ENCODE measurements around the gene GRAMD2B. TPM values are rescaled to one million over a fixed set of nuclear protein-coding genes. Genes with fewer than 3 reads are reported as not detected.

GRAMD2B gene
- 4.1 TPM for total RNA-seq (2021; ENCODE audit: unreplicated experiment)
- polyA plus RNA-seq (2012; ENCODE audit: insufficient read length): 5.0 TPM
- percentile 51 among the genes with signal in this experiment for Bru-seq, nascent RNA
- percentile 41 among the genes with signal in this experiment for BruChase-seq, experiment 1, labeled RNA remaining after a 2-hour chase
- BruChase-seq, experiment 2, labeled RNA remaining after a 6-hour chase: percentile 39 among the genes with signal in this experiment
- long read RNA-seq, transcript GRAMD2B-201 (14 exons, 3,175 nt): major isoform, 9 of 12 reads
- long read RNA-seq, partial matches to known transcripts: 0 of 12 reads
- long read RNA-seq, other reads (novel, unspliced or antisense): 3 of 12 reads

DNA sequence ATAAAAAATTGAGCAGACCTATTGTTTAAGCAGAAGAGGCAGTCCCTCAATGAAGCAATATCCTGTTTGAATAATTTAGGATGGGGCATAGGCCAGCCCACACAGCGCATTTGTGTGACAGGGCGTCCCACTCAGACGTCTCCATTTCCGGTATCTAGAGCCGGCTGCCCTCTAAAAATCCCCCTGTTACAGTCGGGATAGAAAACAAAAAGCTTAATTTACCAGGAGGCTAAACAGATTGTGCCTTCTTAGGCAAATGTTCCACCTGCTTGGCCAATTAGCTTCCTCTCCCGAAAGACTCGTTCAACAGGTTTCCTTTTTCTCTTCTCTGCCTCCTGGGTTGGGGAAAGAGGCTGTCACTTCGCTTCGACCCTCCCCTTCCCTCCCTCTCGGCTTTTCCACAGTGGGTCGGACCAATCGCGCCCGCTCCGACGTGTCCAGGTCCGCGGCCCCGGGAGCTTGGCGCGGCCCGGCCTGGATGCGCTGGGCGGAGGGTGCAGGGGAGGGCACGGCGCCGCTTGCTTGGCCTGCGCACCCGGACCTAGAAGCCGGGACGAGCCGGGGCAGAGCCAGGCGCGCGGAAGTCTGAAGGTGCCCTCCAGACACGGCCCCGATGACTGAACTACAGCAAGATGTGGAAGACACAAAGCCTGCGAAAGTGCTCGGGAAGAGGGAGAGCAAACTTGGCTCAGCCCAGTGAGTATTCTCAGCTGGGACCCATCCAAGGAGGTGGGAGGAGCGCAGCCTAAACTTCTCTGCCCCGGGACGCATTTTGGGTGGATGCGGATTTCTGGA, at the start of gene GRAMD2B:
TSS of gene GRAMD2B (plus strand) at position 416 of the 795 bp plus-strand sequence. CDS start at position 614, 198 bp downstream.
- peak within 1 kb of the TSS; percentile 54 to 70 for H3K4me3 ChIP-seq (ENCODE audit: low read depth in 2 of 2, low read length in 2 of 2)
- POLR2A ChIA-PET: interaction anchor here (0.6 kb wide), 1 partner anchor 135 kb away, joined by 3 read pairs; no protein-coding TSS in a partner anchor
- DNase-seq (ENCODE audit: low read depth, low spot score): no peak
- intact Hi-C loops (cut with micrococcal nuclease; ENCODE audit: unreplicated experiment): no loop called here
- TF ChIP-seq, protein P1, sequence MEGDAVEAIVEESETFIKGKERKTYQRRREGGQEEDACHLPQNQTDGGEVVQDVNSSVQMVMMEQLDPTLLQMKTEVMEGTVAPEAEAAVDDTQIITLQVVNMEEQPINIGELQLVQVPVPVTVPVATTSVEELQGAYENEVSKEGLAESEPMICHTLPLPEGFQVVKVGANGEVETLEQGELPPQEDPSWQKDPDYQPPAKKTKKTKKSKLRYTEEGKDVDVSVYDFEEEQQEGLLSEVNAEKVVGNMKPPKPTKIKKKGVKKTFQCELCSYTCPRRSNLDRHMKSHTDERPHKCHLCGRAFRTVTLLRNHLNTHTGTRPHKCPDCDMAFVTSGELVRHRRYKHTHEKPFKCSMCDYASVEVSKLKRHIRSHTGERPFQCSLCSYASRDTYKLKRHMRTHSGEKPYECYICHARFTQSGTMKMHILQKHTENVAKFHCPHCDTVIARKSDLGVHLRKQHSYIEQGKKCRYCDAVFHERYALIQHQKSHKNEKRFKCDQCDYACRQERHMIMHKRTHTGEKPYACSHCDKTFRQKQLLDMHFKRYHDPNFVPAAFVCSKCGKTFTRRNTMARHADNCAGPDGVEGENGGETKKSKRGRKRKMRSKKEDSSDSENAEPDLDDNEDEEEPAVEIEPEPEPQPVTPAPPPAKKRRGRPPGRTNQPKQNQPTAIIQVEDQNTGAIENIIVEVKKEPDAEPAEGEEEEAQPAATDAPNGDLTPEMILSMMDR (IDR thresholded peaks at IDR 0.05): no peak
- 0 out of 2 replicates have a peak, but pooled peaks have one; percentile 49 for TF ChIP-seq SIN3A (IDR thresholded peaks at IDR 0.05; ENCODE audit: borderline replicate concordance, insufficient read depth, low read depth, low read length)
- in situ Hi-C loops (cut with HindIII; ENCODE audit: low pct_unique_long_range_greater_than_20kb, low sequenced_read_pairs): no loop called here
- no peaks in the 10 kb centered on the region for H3K9me3 ChIP-seq (ENCODE audit: control insufficient read depth, insufficient read depth, low read depth, low read length)
- peak within 1 kb of the TSS; percentile 62 for H3K27ac ChIP-seq (ENCODE audit: low read length)
- H3K36me3 ChIP-seq (ENCODE audit: control insufficient read depth, insufficient read depth, low read length): no peaks in the 10 kb centered on the region
- no TSS peak for BruUV-seq (replicated peaks)
- no peaks in the 10 kb centered on the region for H3K4me1 ChIP-seq (ENCODE audit: control insufficient read depth, insufficient read depth, low read length)
- H3K27me3 ChIP-seq (ENCODE audit: control insufficient read depth, insufficient read depth, low read length): no peaks in the 10 kb centered on the region
- ATAC-seq: peak; percentile 97
- CTCF ChIA-PET: interaction anchor here (0.6 to 0.7 kb wide), 2 partner anchors 108 to 116 kb away, joined by 3 to 9 read pairs; no protein-coding TSS in a partner anchor

DNA sequence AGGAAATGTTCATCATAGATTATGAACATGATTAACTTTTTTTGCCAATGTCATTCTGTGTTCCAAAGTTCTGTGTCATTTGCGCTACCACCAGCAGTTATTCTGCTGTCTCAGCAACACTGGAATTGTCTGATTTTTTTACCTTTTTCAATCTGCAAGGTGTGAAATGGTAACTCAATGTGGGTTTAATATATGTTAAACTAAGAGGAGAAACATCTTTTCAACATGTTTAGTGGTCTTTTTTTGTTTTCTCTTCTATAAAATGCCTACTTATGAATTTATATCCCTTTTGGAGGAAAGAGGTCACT, 49.1 kb upstream of the GRAMD2B start:
- no peaks in the 10 kb centered on the region for H3K9me3 ChIP-seq (ENCODE audit: control insufficient read depth, insufficient read depth, low read depth, low read length)
- H3K4me3 ChIP-seq (ENCODE audit: low read depth in 2 of 2, low read length in 2 of 2): no peak overlapping the region
- ChIA-PET POLR2A (no interaction called here), CTCF (no interaction called here)
- in situ Hi-C loops (cut with HindIII; ENCODE audit: low pct_unique_long_range_greater_than_20kb, low sequenced_read_pairs) (loop anchor here (25.0 kb wide), 1 partner anchor 163 kb away; no protein-coding TSS in a partner anchor), intact Hi-C loops (cut with micrococcal nuclease; ENCODE audit: unreplicated experiment) (no loop called here)
- ATAC-seq: no peak
- H3K4me1 ChIP-seq (ENCODE audit: control insufficient read depth, insufficient read depth, low read length): peaks cover 16% of the 10 kb centered on the region
- no TSS peak for BruUV-seq (replicated peaks)
- no peak overlapping the region for H3K27ac ChIP-seq (ENCODE audit: low read length)
- no peaks in the 10 kb centered on the region for H3K27me3 ChIP-seq (ENCODE audit: control insufficient read depth, insufficient read depth, low read length)
- H3K36me3 ChIP-seq (ENCODE audit: control insufficient read depth, insufficient read depth, low read length): no peaks in the 10 kb centered on the region
- TF ChIP-seq, protein P1 (IDR thresholded peaks at IDR 0.05): no peak
- TF ChIP-seq TCF7L2 (IDR thresholded peaks at IDR 0.05; ENCODE audit: low read depth, low read length) (no peak), SIN3A (IDR thresholded peaks at IDR 0.05; ENCODE audit: borderline replicate concordance, insufficient read depth, low read depth, low read length) (no peak), REST (IDR thresholded peaks at IDR 0.05; ENCODE audit: insufficient read depth in 1 of 2, low read depth in 2 of 2, low read length in 1 of 2) (no peak), POLR2AphosphoS5 (IDR thresholded peaks at IDR 0.05; ENCODE audit: low read depth, low read length) (no peak)
- no peak for DNase-seq (ENCODE audit: low read depth, low spot score)
